ENCODE data around the gene GSTO2.

The GSTO2 gene

DNA sequence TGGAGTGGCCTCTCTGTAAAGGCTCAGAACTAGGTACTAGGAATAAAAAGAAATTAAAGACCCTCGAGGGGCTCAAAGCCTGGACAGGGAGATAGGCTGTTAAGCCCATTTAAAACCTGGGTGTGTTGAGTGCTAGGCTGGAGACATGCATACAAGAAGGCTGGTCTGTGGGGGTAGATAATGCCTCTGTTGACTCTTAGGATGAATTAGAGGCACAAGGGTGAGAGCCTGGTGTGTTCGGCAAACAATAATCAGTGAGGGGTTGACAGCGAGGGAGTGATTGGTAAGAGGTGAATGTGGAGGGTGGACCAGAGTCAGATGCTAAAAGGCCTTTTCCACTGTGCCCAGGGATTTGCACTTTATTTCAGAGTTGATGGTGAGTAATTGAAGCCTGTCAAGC is 12.7 kb downstream of the GSTO2 start:
- H2BK12ac ChIP-seq (ENCODE audit: low read length): no peak overlapping the region
- no peaks in the 10 kb centered on the region for H3K79me1 ChIP-seq (ENCODE audit: low read length)
- H3K18ac ChIP-seq (ENCODE audit: low read length): no peak overlapping the region
- DNase-seq: no peak
- no peak overlapping the region for H3K23ac ChIP-seq (ENCODE audit: low read length)
- H3K27me3 ChIP-seq (ENCODE audit: insufficient read depth, low read length): no peaks in the 10 kb centered on the region
- no peak overlapping the region for H4K8ac ChIP-seq (ENCODE audit: low read depth, low read length)
- H2AK5ac ChIP-seq (ENCODE audit: low read length): no peak overlapping the region
- H3K79me2 ChIP-seq (ENCODE audit: control insufficient read depth, insufficient read depth, low read length, poor library complexity): no peaks in the 10 kb centered on the region
- no peak overlapping the region for H4K12ac ChIP-seq (ENCODE audit: low read depth, low read length)
- WGBS (ENCODE audit: extremely low coverage, insufficient coverage, insufficient read length): no CpG with 5 or more reads among the region's 3 CpGs
- H3K27ac ChIP-seq (ENCODE audit: low read depth, low read length): no peak overlapping the region
- H3K14ac ChIP-seq (ENCODE audit: low read length): no peak overlapping the region
- no peaks in the 10 kb centered on the region for H3K9me3 ChIP-seq (ENCODE audit: insufficient read depth, low read depth, low read length)
- no peaks in the 10 kb centered on the region for H3K36me3 ChIP-seq (ENCODE audit: control insufficient read depth in 1 of 2, insufficient read depth in 2 of 2, low read length in 2 of 2)
- no peak overlapping the region for H3K9ac ChIP-seq (ENCODE audit: low read length)
- H2BK5ac ChIP-seq (ENCODE audit: low read depth, low read length, poor library complexity): no peak overlapping the region
- no peak overlapping the region for H2BK120ac ChIP-seq (ENCODE audit: insufficient read depth, low read length, poor library complexity)
- no peak overlapping the region for H4K91ac ChIP-seq (ENCODE audit: low read depth, low read length)
- no peak overlapping the region for H3K4ac ChIP-seq (ENCODE audit: low read depth, low read length)
- H3K4me1 ChIP-seq (ENCODE audit: control insufficient read depth in 1 of 2, insufficient read depth in 2 of 2, low read length in 2 of 2): no peaks in the 10 kb centered on the region
- H3K4me2 ChIP-seq (ENCODE audit: low read length): no peak overlapping the region
- H2AFZ ChIP-seq (ENCODE audit: insufficient read depth, low read length, poor library complexity): no peak overlapping the region
- H3K4me3 ChIP-seq (ENCODE audit: low read depth, low read length): no peak overlapping the region

DNA sequence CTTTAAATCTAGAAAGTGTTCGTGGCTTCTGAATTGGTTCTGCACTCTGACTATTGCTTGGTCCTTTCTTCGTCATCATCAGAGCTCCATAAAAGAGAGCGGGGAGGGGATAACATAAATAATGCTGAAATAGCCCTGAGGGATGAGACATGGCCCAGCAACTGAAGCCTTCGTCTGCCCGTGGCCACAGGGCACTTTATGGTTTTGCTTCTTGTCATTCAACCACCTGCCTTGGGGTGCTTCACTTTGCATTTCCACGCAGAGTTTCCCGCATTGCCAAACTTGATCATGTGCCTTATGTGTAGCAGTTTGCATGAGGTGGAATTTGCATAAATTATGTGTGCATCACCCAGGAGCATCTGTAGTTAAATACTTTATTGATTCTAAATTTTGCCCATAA is 15.9 kb downstream of the GSTO2 start:
- no peak overlapping the region for H4K91ac ChIP-seq (ENCODE audit: low read depth, low read length)
- H3K36me3 ChIP-seq (ENCODE audit: control insufficient read depth in 1 of 2, insufficient read depth in 2 of 2, low read length in 2 of 2): no peaks in the 10 kb centered on the region
- no peak overlapping the region for H2BK12ac ChIP-seq (ENCODE audit: low read length)
- H3K79me2 ChIP-seq (ENCODE audit: control insufficient read depth, insufficient read depth, low read length, poor library complexity): no peaks in the 10 kb centered on the region
- H2BK120ac ChIP-seq (ENCODE audit: insufficient read depth, low read length, poor library complexity): no peak overlapping the region
- H2AFZ ChIP-seq (ENCODE audit: insufficient read depth, low read length, poor library complexity): no peak overlapping the region
- H3K4me1 ChIP-seq (ENCODE audit: control insufficient read depth in 1 of 2, insufficient read depth in 2 of 2, low read length in 2 of 2): no peaks in the 10 kb centered on the region
- no peak overlapping the region for H3K4ac ChIP-seq (ENCODE audit: low read depth, low read length)
- H3K4me3 ChIP-seq (ENCODE audit: low read depth, low read length): no peak overlapping the region
- no peak overlapping the region for H3K27ac ChIP-seq (ENCODE audit: low read depth, low read length)
- no peak overlapping the region for H2AK5ac ChIP-seq (ENCODE audit: low read length)
- H2BK5ac ChIP-seq (ENCODE audit: low read depth, low read length, poor library complexity): no peak overlapping the region
- no peak overlapping the region for H3K9ac ChIP-seq (ENCODE audit: low read length)
- no peak overlapping the region for H3K4me2 ChIP-seq (ENCODE audit: low read length)
- no peak overlapping the region for H4K8ac ChIP-seq (ENCODE audit: low read depth, low read length)
- no peaks in the 10 kb centered on the region for H3K79me1 ChIP-seq (ENCODE audit: low read length)
- H3K14ac ChIP-seq (ENCODE audit: low read length): no peak overlapping the region
- no peak overlapping the region for H3K18ac ChIP-seq (ENCODE audit: low read length)
- no peak overlapping the region for H4K12ac ChIP-seq (ENCODE audit: low read depth, low read length)
- no peak for DNase-seq
- H3K23ac ChIP-seq (ENCODE audit: low read length): no peak overlapping the region
- H3K9me3 ChIP-seq (ENCODE audit: insufficient read depth, low read depth, low read length): no peaks in the 10 kb centered on the region
- no peaks in the 10 kb centered on the region for H3K27me3 ChIP-seq (ENCODE audit: insufficient read depth, low read length)
- WGBS (ENCODE audit: extremely low coverage, insufficient coverage, insufficient read length): no CpG with 5 or more reads among the region's 7 CpGs

DNA sequence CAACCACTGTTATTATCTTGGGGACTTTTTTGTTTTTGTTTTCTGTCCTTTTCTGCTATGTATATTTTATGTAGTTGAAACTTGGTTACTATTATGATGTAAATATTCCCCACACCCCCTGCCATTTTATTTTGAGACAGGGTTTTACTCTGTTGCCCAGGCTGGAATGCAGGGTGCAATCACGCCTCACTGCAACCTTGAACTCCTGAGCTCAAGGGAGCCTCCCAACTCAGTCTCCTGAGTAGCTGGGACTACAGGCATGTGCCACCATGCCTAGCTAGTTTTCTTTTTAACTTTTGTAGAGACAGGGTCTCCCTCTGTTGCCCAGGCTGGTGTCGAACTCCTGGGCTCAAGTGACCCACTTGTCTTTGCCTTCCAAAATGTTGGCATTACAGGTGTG is 18.0 kb downstream of the GSTO2 start:
- H3K9me3 ChIP-seq (ENCODE audit: insufficient read depth, low read depth, low read length): no peaks in the 10 kb centered on the region
- H3K4me2 ChIP-seq (ENCODE audit: low read length): no peak overlapping the region
- no peak overlapping the region for H2AK5ac ChIP-seq (ENCODE audit: low read length)
- H3K4ac ChIP-seq (ENCODE audit: low read depth, low read length): no peak overlapping the region
- H3K23ac ChIP-seq (ENCODE audit: low read length): no peak overlapping the region
- H2BK5ac ChIP-seq (ENCODE audit: low read depth, low read length, poor library complexity): no peak overlapping the region
- H3K4me1 ChIP-seq (ENCODE audit: control insufficient read depth in 1 of 2, insufficient read depth in 2 of 2, low read length in 2 of 2): no peaks in the 10 kb centered on the region
- H3K36me3 ChIP-seq (ENCODE audit: control insufficient read depth in 1 of 2, insufficient read depth in 2 of 2, low read length in 2 of 2): no peaks in the 10 kb centered on the region
- no peak overlapping the region for H4K91ac ChIP-seq (ENCODE audit: low read depth, low read length)
- no peak overlapping the region for H3K9ac ChIP-seq (ENCODE audit: low read length)
- H3K4me3 ChIP-seq (ENCODE audit: low read depth, low read length): no peak overlapping the region
- H3K79me1 ChIP-seq (ENCODE audit: low read length): no peaks in the 10 kb centered on the region
- H3K18ac ChIP-seq (ENCODE audit: low read length): no peak overlapping the region
- H2AFZ ChIP-seq (ENCODE audit: insufficient read depth, low read length, poor library complexity): no peak overlapping the region
- H2BK12ac ChIP-seq (ENCODE audit: low read length): no peak overlapping the region
- no peak for DNase-seq
- H2BK120ac ChIP-seq (ENCODE audit: insufficient read depth, low read length, poor library complexity): no peak overlapping the region
- no peak overlapping the region for H4K12ac ChIP-seq (ENCODE audit: low read depth, low read length)
- no peaks in the 10 kb centered on the region for H3K79me2 ChIP-seq (ENCODE audit: control insufficient read depth, insufficient read depth, low read length, poor library complexity)
- WGBS (ENCODE audit: extremely low coverage, insufficient coverage, insufficient read length): no CpG with 5 or more reads among the region's 2 CpGs
- no peak overlapping the region for H4K8ac ChIP-seq (ENCODE audit: low read depth, low read length)
- H3K27ac ChIP-seq (ENCODE audit: low read depth, low read length): no peak overlapping the region
- H3K14ac ChIP-seq (ENCODE audit: low read length): no peak overlapping the region
- H3K27me3 ChIP-seq (ENCODE audit: insufficient read depth, low read length): no peaks in the 10 kb centered on the region

DNA sequence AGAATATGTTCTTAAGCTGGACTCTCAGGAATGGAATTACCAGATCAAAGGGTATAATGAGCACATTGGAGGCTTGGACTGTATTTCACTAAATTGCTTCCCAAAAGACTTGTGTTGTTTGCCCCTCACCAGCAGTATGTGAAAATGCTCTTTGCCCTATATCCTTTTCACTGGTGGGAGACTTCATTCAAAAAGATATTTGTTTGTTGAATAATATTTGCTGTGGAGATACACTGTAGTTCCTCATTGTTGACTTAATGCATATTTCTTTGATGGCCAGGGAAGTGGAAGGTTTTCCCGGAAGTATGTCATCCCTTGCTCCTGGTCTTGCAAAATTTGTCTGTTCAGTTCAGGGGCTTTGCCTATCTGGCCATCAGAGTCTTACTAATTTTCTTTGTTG is 19.4 kb downstream of the GSTO2 start:
- Histone ChIP-seq H3K27me3 (ENCODE audit: insufficient read depth, low read length) (no peaks in the 10 kb centered on the region), H3K23ac (ENCODE audit: low read length) (no peak overlapping the region), H4K8ac (ENCODE audit: low read depth, low read length) (no peak overlapping the region), H3K4me1 (ENCODE audit: control insufficient read depth in 1 of 2, insufficient read depth in 2 of 2, low read length in 2 of 2) (no peaks in the 10 kb centered on the region), H3K14ac (ENCODE audit: low read length) (no peak overlapping the region), H3K9me3 (ENCODE audit: insufficient read depth, low read depth, low read length) (no peaks in the 10 kb centered on the region), H3K9ac (ENCODE audit: low read length) (no peak overlapping the region), H3K18ac (ENCODE audit: low read length) (no peak overlapping the region), H2BK120ac (ENCODE audit: insufficient read depth, low read length, poor library complexity) (no peak overlapping the region), H2AK5ac (ENCODE audit: low read length) (no peak overlapping the region), H3K4me2 (ENCODE audit: low read length) (no peak overlapping the region), H3K36me3 (ENCODE audit: control insufficient read depth in 1 of 2, insufficient read depth in 2 of 2, low read length in 2 of 2) (no peaks in the 10 kb centered on the region), H3K79me2 (ENCODE audit: control insufficient read depth, insufficient read depth, low read length, poor library complexity) (no peaks in the 10 kb centered on the region), H2AFZ (ENCODE audit: insufficient read depth, low read length, poor library complexity) (no peak overlapping the region), H4K12ac (ENCODE audit: low read depth, low read length) (no peak overlapping the region), H3K4me3 (ENCODE audit: low read depth, low read length) (no peak overlapping the region), H3K4ac (ENCODE audit: low read depth, low read length) (no peak overlapping the region), H4K91ac (ENCODE audit: low read depth, low read length) (no peak overlapping the region), H2BK12ac (ENCODE audit: low read length) (no peak overlapping the region), H2BK5ac (ENCODE audit: low read depth, low read length, poor library complexity) (no peak overlapping the region), H3K79me1 (ENCODE audit: low read length) (no peaks in the 10 kb centered on the region), H3K27ac (ENCODE audit: low read depth, low read length) (no peak overlapping the region)
- WGBS (ENCODE audit: extremely low coverage, insufficient coverage, insufficient read length): no CpG with 5 or more reads among the region's 1 CpG
- DNase-seq: peak in 1 of 2 donors; percentile 16

Measured in trophoblast cell (in vitro differentiated cells and primary cell).